Ishikawa (cell line): ENCODE results near the gene ZSWIM9.

Source experiments
- CEBPB ChIP-seq: IDR thresholded peaks from 2 replicates; pipeline ENCODE4 v1.6.1; 2012
- EP300 ChIP-seq: IDR thresholded peaks from 2 replicates; pipeline ENCODE4 v1.6.1; 2012; ENCODE audit warnings: borderline replicate concordance
- MAX ChIP-seq: IDR thresholded peaks from 2 replicates; pipeline ENCODE4 v1.6.1; 2012
- NFIC ChIP-seq: IDR thresholded peaks from 2 replicates; pipeline ENCODE4 v1.6.1; 2012
- REST ChIP-seq: IDR thresholded peaks from 2 replicates; pipeline ENCODE4 v1.6.1; 2012; ENCODE audit warnings: low read depth, mild to moderate bottlenecking
- USF1 ChIP-seq: IDR thresholded peaks from 2 replicates; pipeline ENCODE4 v1.6.1; 2012
- YY1 ChIP-seq: IDR thresholded peaks from 2 replicates; pipeline ENCODE4 v1.6.1; 2012; ENCODE audit warnings: low read depth
- ZBTB7A ChIP-seq: IDR thresholded peaks from 2 replicates; pipeline ENCODE4 v1.6.1; 2012; ENCODE audit warnings: low read depth

- TF ChIP-seq YY1 (no peak), USF1 (no peak), CEBPB (no peak), ZBTB7A (no peak), NFIC (no peak), EP300 (no peak), REST (no peak), MAX (no peak)
These were observed 11.0 kb downstream of the ZSWIM9 start for GRCh38 chr19:48181505-48181904.
